Measurements from ENCODE around the gene SCAMP1. TPM values are rescaled to one million over a fixed set of nuclear protein-coding genes. Genes with fewer than 3 reads are reported as not detected.

SCAMP1 gene
- total and polyA plus RNA-seq, 2 experiments from 2014 or later, result 32.4 to 33.4 TPM

GRCh38 chr5:78361631-78361993 lies 1.2 kb downstream of the SCAMP1 start:
- Histone ChIP-seq H3K4me3 (peak overlapping the region; percentile 84), H3K9me3 (ENCODE audit: low read depth) (no peaks in the 10 kb centered on the region), H3K4me1 (ENCODE audit: low read depth) (peaks cover 7% of the 10 kb centered on the region), H3K36me3 (no peaks in the 10 kb centered on the region), H3K27ac (peak overlapping the region; percentile 61), H3K27me3 (no peaks in the 10 kb centered on the region)
- no peak for TF ChIP-seq CTCF (IDR thresholded peaks at IDR 0.05; ENCODE audit: low read depth, low read length)
- no peak for DNase-seq (ENCODE audit: low read depth in 1 of 2, low spot score in 1 of 2)

- H3K4me1 ChIP-seq (ENCODE audit: low read depth), result peaks cover 7% of the 10 kb centered on the region
- no peaks in the 10 kb centered on the region for H3K27me3 ChIP-seq
- no peaks in the 10 kb centered on the region for H3K9me3 ChIP-seq (ENCODE audit: low read depth)
- H3K27ac ChIP-seq, result no peak overlapping the region
- peak overlapping the region; percentile 84 for H3K4me3 ChIP-seq
- no peak for DNase-seq (ENCODE audit: low read depth in 1 of 2, low spot score in 1 of 2)
- no peak for TF ChIP-seq CTCF (IDR thresholded peaks at IDR 0.05; ENCODE audit: low read depth, low read length)
- H3K36me3 ChIP-seq, result no peaks in the 10 kb centered on the region
Measured at GRCh38 chr5:78362220-78362619, 1.8 kb downstream of the SCAMP1 start.

- no peak for TF ChIP-seq CTCF (IDR thresholded peaks at IDR 0.05; ENCODE audit: low read depth, low read length)
- Histone ChIP-seq H3K4me3 (no peak overlapping the region), H3K9me3 (ENCODE audit: low read depth) (no peaks in the 10 kb centered on the region), H3K27me3 (no peaks in the 10 kb centered on the region), H3K4me1 (ENCODE audit: low read depth) (peaks cover 7% of the 10 kb centered on the region), H3K36me3 (no peaks in the 10 kb centered on the region), H3K27ac (no peak overlapping the region)
- DNase-seq (ENCODE audit: low read depth in 1 of 2, low spot score in 1 of 2), result no peak
Measured at GRCh38 chr5:78364005-78364404, 3.6 kb downstream of the SCAMP1 start.

- no peak for TF ChIP-seq CTCF (IDR thresholded peaks at IDR 0.05; ENCODE audit: low read depth, low read length)
- no peak for DNase-seq (ENCODE audit: low read depth in 1 of 2, low spot score in 1 of 2)
- H3K36me3 ChIP-seq, result no peaks in the 10 kb centered on the region
Measured at GRCh38 chr5:78367318-78367991, 7.0 kb downstream of the SCAMP1 start.

GRCh38 chr5:78369680-78370079 lies 9.3 kb downstream of the SCAMP1 start:
- DNase-seq (ENCODE audit: low read depth in 1 of 2, low spot score in 1 of 2), result no peak
- Histone ChIP-seq H3K36me3 (no peaks in the 10 kb centered on the region), H3K27ac (no peak overlapping the region), H3K4me3 (no peak overlapping the region), H3K4me1 (ENCODE audit: low read depth) (peaks cover 14% of the 10 kb centered on the region), H3K27me3 (no peaks in the 10 kb centered on the region), H3K9me3 (ENCODE audit: low read depth) (no peaks in the 10 kb centered on the region)
- TF ChIP-seq CTCF (IDR thresholded peaks at IDR 0.05; ENCODE audit: low read depth, low read length), result no peak

More at GRCh38 chr5:78367318-78367991, 7.0 kb downstream of the SCAMP1 start:
- H3K9me3 ChIP-seq (ENCODE audit: low read depth), result no peaks in the 10 kb centered on the region
- H3K4me1 ChIP-seq (ENCODE audit: low read depth), result peaks cover 4% of the 10 kb centered on the region
- H3K27ac ChIP-seq, result no peak overlapping the region
- H3K4me3 ChIP-seq, result no peak overlapping the region
- H3K27me3 ChIP-seq, result no peaks in the 10 kb centered on the region

Measured in cardiac muscle cell (in vitro differentiated cells and primary cell).